ENCODE measurements around the gene PLXND1. TPM values are rescaled to one million over a fixed set of nuclear protein-coding genes. Genes with fewer than 3 reads are reported as not detected.

PLXND1 gene
- polyA plus RNA-seq, 1 donor from 2014 or later = 0.05 TPM

GRCh38 chr3:129563332-129563731 is 43.1 kb downstream of the PLXND1 start:
- no peaks in the 10 kb centered on the region for H3K79me2 ChIP-seq (replicated peaks; ENCODE audit: insufficient read depth, low read length)
- no peaks in the 10 kb centered on the region for H3K36me3 ChIP-seq (ENCODE audit: insufficient read depth, low read length)
- no peaks in the 10 kb centered on the region for H4K20me1 ChIP-seq (ENCODE audit: insufficient read depth)
- H3F3A ChIP-seq (ENCODE audit: insufficient read depth, low read length, poor library complexity, severe bottlenecking) = no peaks in the 10 kb centered on the region
- H3K9ac ChIP-seq (ENCODE audit: low read length) = no peak overlapping the region
- H3K9me3 ChIP-seq (ENCODE audit: low read length) = no peaks in the 10 kb centered on the region
- no peak for TF ChIP-seq RAD21 (conservative IDR thresholded peaks at IDR 0.05)
- no peak for TF ChIP-seq REST (IDR thresholded peaks at IDR 0.05; ENCODE audit: borderline replicate concordance)
- no peak for TF ChIP-seq EZH2 (IDR thresholded peaks at IDR 0.05; ENCODE audit: borderline replicate concordance, insufficient read depth, low read length, poor library complexity, severe bottlenecking)
- no peak for TF ChIP-seq CTCF (IDR thresholded peaks at IDR 0.05; ENCODE audit: poor library complexity, severe bottlenecking)
- TF ChIP-seq POLR2AphosphoS5 (IDR thresholded peaks at IDR 0.05) = no peak
- no peak for TF ChIP-seq EP300 (conservative IDR thresholded peaks at IDR 0.05; ENCODE audit: poor library complexity, severe bottlenecking)
- TF ChIP-seq SMC3 (conservative IDR thresholded peaks at IDR 0.05; ENCODE audit: poor library complexity) = no peak
- TF ChIP-seq MXI1 (conservative IDR thresholded peaks at IDR 0.05; ENCODE audit: poor library complexity, severe bottlenecking) = no peak
- no peak for TF ChIP-seq TAF1 (IDR thresholded peaks at IDR 0.05; ENCODE audit: low read depth)
- H2AFZ ChIP-seq (ENCODE audit: low read depth, low read length) = no peak overlapping the region
- H3K4me3 ChIP-seq (ENCODE audit: low read length) = no peak overlapping the region
- no peak overlapping the region for H3K27ac ChIP-seq (ENCODE audit: low read length)
- no peak overlapping the region for H3K4me2 ChIP-seq (ENCODE audit: low read length)
- no peaks in the 10 kb centered on the region for H3K27me3 ChIP-seq (ENCODE audit: insufficient read depth, low read depth, low read length)
- H3K9me2 ChIP-seq (ENCODE audit: insufficient read depth, low read length) = no peaks in the 10 kb centered on the region

GRCh38 chr3:129562803-129563202 is 43.7 kb downstream of the PLXND1 start:
- TF ChIP-seq RAD21 (conservative IDR thresholded peaks at IDR 0.05) (no peak), POLR2AphosphoS5 (IDR thresholded peaks at IDR 0.05) (no peak), MXI1 (conservative IDR thresholded peaks at IDR 0.05; ENCODE audit: poor library complexity, severe bottlenecking) (no peak), EP300 (conservative IDR thresholded peaks at IDR 0.05; ENCODE audit: poor library complexity, severe bottlenecking) (no peak), TAF1 (IDR thresholded peaks at IDR 0.05; ENCODE audit: low read depth) (no peak), SMC3 (conservative IDR thresholded peaks at IDR 0.05; ENCODE audit: poor library complexity) (no peak)
- Histone ChIP-seq H3K9me2 (ENCODE audit: insufficient read depth, low read length) (no peaks in the 10 kb centered on the region), H3K27ac (ENCODE audit: low read length) (no peak overlapping the region), H3K9me3 (ENCODE audit: low read length) (no peaks in the 10 kb centered on the region), H2AFZ (ENCODE audit: low read depth, low read length) (no peak overlapping the region), H3K4me3 (ENCODE audit: low read length) (no peak overlapping the region), H3K79me2 (replicated peaks; ENCODE audit: insufficient read depth, low read length) (no peaks in the 10 kb centered on the region), H3K36me3 (ENCODE audit: insufficient read depth, low read length) (no peaks in the 10 kb centered on the region), H4K20me1 (ENCODE audit: insufficient read depth) (no peaks in the 10 kb centered on the region), H3K27me3 (ENCODE audit: insufficient read depth, low read depth, low read length) (no peaks in the 10 kb centered on the region), H3K4me2 (ENCODE audit: low read length) (no peak overlapping the region), H3F3A (ENCODE audit: insufficient read depth, low read length, poor library complexity, severe bottlenecking) (no peaks in the 10 kb centered on the region), H3K9ac (ENCODE audit: low read length) (no peak overlapping the region)
